Neuronal stem cell (in vitro differentiated cells): ENCODE measurements around the gene CCDC121. TPM values are rescaled to one million over a fixed set of nuclear protein-coding genes. Genes with fewer than 3 reads are reported as not detected.
A peak's percentile ranks its signal among the peaks of the same experiment; 100 is the strongest.

Experiments used
- DNase-seq: peaks from one replicate; pipeline ENCODE4 v3.0.0-alpha.2; 2013; ENCODE audit warnings: low spot score
- H2AFZ ChIP-seq: one replicate; pipeline ENCODE4 v1.6.1; 2013; ENCODE audit warnings: mild to moderate bottlenecking, low read length, inconsistent platforms
- H2AK5ac ChIP-seq: 2 replicates; pipeline ENCODE4 v1.6.1; 2013; ENCODE audit warnings: low read depth, mild to moderate bottlenecking, inconsistent platforms, low read length, moderate library complexity, mixed read lengths
- H2BK120ac ChIP-seq: 2 replicates; pipeline ENCODE4 v1.6.1; 2013; ENCODE audit warnings: low read depth, mild to moderate bottlenecking, inconsistent platforms, low read length, moderate library complexity, mixed read lengths
- H2BK12ac ChIP-seq: one replicate; pipeline ENCODE4 v1.6.1; 2013; ENCODE audit warnings: low read length, inconsistent platforms
- H2BK15ac ChIP-seq: 2 replicates; pipeline ENCODE4 v1.6.1; 2013; ENCODE audit warnings: mild to moderate bottlenecking, low read length, inconsistent platforms, mixed read lengths
- H2BK5ac ChIP-seq: one replicate; pipeline ENCODE4 v1.6.1; 2013; ENCODE audit warnings: inconsistent platforms, mild to moderate bottlenecking, low read length, moderate library complexity
- H3K14ac ChIP-seq: one replicate; pipeline ENCODE4 v1.6.1; 2013; ENCODE audit warnings: low read length, inconsistent platforms
- H3K18ac ChIP-seq: 2 replicates; pipeline ENCODE4 v1.6.1; 2013; ENCODE audit warnings: low read length, inconsistent platforms
- H3K23ac ChIP-seq: 2 replicates; pipeline ENCODE4 v1.6.1; 2013; ENCODE audit warnings: low read depth, mild to moderate bottlenecking, mixed read lengths, low read length, inconsistent platforms; ENCODE audit not compliant: poor library complexity
- H3K27ac ChIP-seq: replicated peaks from 3 replicates; pipeline ENCODE4 v1.5.1; 2013; ENCODE audit warnings: low read length, inconsistent platforms
- H3K27me3 ChIP-seq, 3 experiments: 2 replicates each; pipeline ENCODE4 v1.6.1; 2013; ENCODE audit warnings: low read length in 3 of 3, mild to moderate bottlenecking in 2 of 3, inconsistent platforms in 1 of 3, low read depth in 1 of 3, mixed read lengths in 1 of 3, moderate library complexity in 1 of 3; ENCODE audit not compliant: control insufficient read depth in 3 of 3, insufficient read depth in 3 of 3
- H3K36me3 ChIP-seq, 2 donors: replicated peaks in 1 of 2; 2 replicates each; pipeline ENCODE4 v1.6.1; 2013; ENCODE audit warnings: low read length in 2 of 2; ENCODE audit not compliant: control insufficient read depth in 2 of 2, insufficient read depth in 2 of 2
- H3K4ac ChIP-seq: 2 replicates; pipeline ENCODE4 v1.6.1; 2013; ENCODE audit warnings: inconsistent platforms, mild to moderate bottlenecking, low read length, moderate library complexity
- H3K4me1 ChIP-seq, 2 donors: 1 replicate in 1 of 2; 2 replicates in 1 of 2; pipeline ENCODE4 v1.6.1; 2013; ENCODE audit warnings: low read length in 2 of 2, low read depth in 1 of 2; ENCODE audit not compliant: control insufficient read depth in 2 of 2, insufficient read depth in 1 of 2
- H3K4me2 ChIP-seq: one replicate; pipeline ENCODE4 v1.6.1; 2013; ENCODE audit warnings: mild to moderate bottlenecking, low read length, inconsistent platforms; ENCODE audit not compliant: insufficient read depth, poor library complexity, severe bottlenecking
- H3K4me3 ChIP-seq, 2 donors: 2 replicates each; pipeline ENCODE4 v1.5.1; 2013; ENCODE audit warnings: low read length in 2 of 2, mild to moderate bottlenecking in 2 of 2, inconsistent platforms in 1 of 2, moderate library complexity in 1 of 2
- H3K79me1 ChIP-seq: one replicate; pipeline ENCODE4 v1.6.1; 2013; ENCODE audit warnings: low read depth, mild to moderate bottlenecking, inconsistent platforms, low read length, moderate library complexity
- H3K9ac ChIP-seq: one replicate; pipeline ENCODE4 v1.6.1; 2013; ENCODE audit warnings: mild to moderate bottlenecking, low read depth, low read length, inconsistent platforms; ENCODE audit not compliant: poor library complexity
- H3K9me3 ChIP-seq, 2 donors: replicated peaks in 1 of 2; 2 replicates each; pipeline versions ENCODE3 to v1.6.1; 2013; ENCODE audit warnings: low read length in 2 of 2, mild to moderate bottlenecking in 2 of 2, inconsistent platforms in 1 of 2, low read depth in 1 of 2, mixed read lengths in 1 of 2, moderate library complexity in 1 of 2; ENCODE audit not compliant: control insufficient read depth in 2 of 2, insufficient read depth in 1 of 2
- H4K8ac ChIP-seq: one replicate; pipeline ENCODE4 v1.6.1; 2013; ENCODE audit warnings: low read depth, mild to moderate bottlenecking, inconsistent platforms, low read length, moderate library complexity
- H4K91ac ChIP-seq: one replicate; pipeline ENCODE4 v1.6.1; 2013; ENCODE audit warnings: low read length, low read depth, mild to moderate bottlenecking, inconsistent platforms; ENCODE audit not compliant: poor library complexity
- WGBS, 2 donors: extraction: QIAGEN DNeasy Blood & Tissue Kit; methylation state at CpG; one replicate each; pipeline ENCODE4 v1.1.7; 2013; ENCODE audit warnings: missing lambda C conversion rate in 2 of 2, mixed read lengths in 1 of 2; ENCODE audit not compliant: insufficient read length in 2 of 2, insufficient replicate concordance in 1 of 2; ENCODE audit errors: extremely low coverage in 2 of 2; 5-methylcytosine and 5-hydroxymethylcytosine counted together
- small RNA-seq: library from polyadenylated mRNA; stranded (forward); fragments of <200 nt; extraction: miRNeasy Mini kit (QIAGEN cat#:217004); gene quantifications from one replicate; pipeline ENCODE3, GENCODE V24; 2013; ENCODE audit not compliant: insufficient read depth

Gene CCDC121

DNA sequence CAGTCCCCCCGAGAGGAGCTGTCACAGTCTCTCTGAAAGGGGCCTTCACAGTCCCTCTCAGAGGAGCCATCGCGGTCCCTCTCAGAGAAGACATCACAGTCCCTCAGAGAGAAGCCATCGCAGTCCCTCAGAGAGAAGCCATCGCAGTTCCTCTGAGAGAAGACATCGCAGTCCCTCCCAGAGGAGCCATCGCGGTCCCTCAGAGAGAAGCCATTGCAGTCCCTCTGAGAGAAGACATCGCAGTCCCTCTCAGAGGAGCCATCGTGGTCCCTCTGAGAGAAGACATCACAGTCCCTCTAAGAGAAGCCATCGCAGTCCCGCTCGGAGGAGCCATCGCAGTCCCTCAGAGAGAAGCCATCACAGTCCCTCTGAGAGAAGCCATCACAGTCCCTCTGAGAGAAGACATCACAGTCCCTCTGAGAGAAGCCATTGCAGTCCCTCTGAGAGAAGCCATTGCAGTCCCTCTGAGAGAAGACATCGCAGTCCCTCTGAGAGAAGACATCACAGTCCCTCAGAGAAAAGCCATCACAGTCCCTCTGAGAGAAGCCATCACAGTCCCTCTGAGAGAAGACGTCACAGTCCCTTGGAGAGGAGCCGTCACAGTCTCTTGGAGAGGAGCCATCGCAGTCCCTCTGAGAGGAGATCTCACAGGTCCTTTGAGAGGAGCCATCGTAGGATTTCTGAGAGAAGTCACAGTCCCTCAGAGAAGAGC lies 47.2 kb downstream of the CCDC121 start:
- Histone ChIP-seq H2BK5ac (no peak overlapping the region), H2AK5ac (no peak overlapping the region), H3K36me3 (no peaks in the 10 kb centered on the region), H3K9me3 (peaks cover under 1 to 43% of the 10 kb centered on the region in 2 donors), H2BK12ac (no peak overlapping the region), H4K8ac (no peak overlapping the region), H3K9ac (no peak overlapping the region), H3K4ac (no peak overlapping the region), H3K18ac (no peak overlapping the region), H2BK120ac (no peak overlapping the region), H3K4me3 (no peak overlapping the region), H3K14ac (no peak overlapping the region), H2AFZ (peak overlapping the region; percentile 96), H3K27ac (no peak overlapping the region), H3K4me1 (peaks cover 2 to 4% of the 10 kb centered on the region in 2 donors), H3K79me1 (peaks cover 5% of the 10 kb centered on the region), H2BK15ac (peak overlapping the region; percentile 55), H3K4me2 (no peak overlapping the region), H4K91ac (no peak overlapping the region), H3K23ac (no peak overlapping the region), H3K27me3 (no peaks in the 10 kb centered on the region)
- DNase-seq: no peak
- no CpG with 5 or more reads among the region's 19 CpGs for WGBS, 2 donors

Small RNA genes lying within 50 kb of the gene (small RNA-seq; reads per million reads assigned to genes)
- not detected for gene RF00340
